B cell (primary cell): ENCODE results near the gene CCND3. TPM values are rescaled to one million over a fixed set of nuclear protein-coding genes. Genes with fewer than 3 reads are reported as not detected.

ENCODE experiments used
- ATAC-seq: fragments of 200-7000 bp; cut with Tn5 transposase; one replicate; pipeline ENCODE4 v1.10.0; 2021; ENCODE audit warnings: low read depth, mild to moderate bottlenecking, moderate number of reproducible peaks, moderate library complexity
- CTCF ChIA-PET: fragments of 350-600 bp; sonication (Branson Sonifier 250); formaldehyde crosslinking; loops from one replicate; lab custom pipeline; 2021; ENCODE audit warnings: antibody characterized with exemption, inconsistent platforms; lab: Charles Lee
- POLR2A ChIA-PET: fragments of 350-600 bp; sonication (Branson Sonifier 250); formaldehyde crosslinking; loops from one replicate; lab custom pipeline; 2021; ENCODE audit warnings: antibody characterized with exemption; lab: Charles Lee
- DNase-seq: peaks from one replicate; pipeline ENCODE4 v3.0.0; 2013
- H2AFZ ChIP-seq: 2 replicates; pipeline ENCODE4 v1.6.1; 2012; ENCODE audit warnings: mild to moderate bottlenecking, low read depth, low read length; ENCODE audit not compliant: insufficient read depth, poor library complexity, severe bottlenecking
- H3K27ac ChIP-seq, 2 donors: 1 replicate in 1 of 2; 2 replicates in 1 of 2; pipeline ENCODE4 v1.5.1; 2012 to 2013; ENCODE audit warnings: low read length in 2 of 2, mild to moderate bottlenecking in 2 of 2, moderate library complexity in 1 of 2
- H3K27me3 ChIP-seq, 4 experiments: fragments of 200-600 bp in 1 of 4; sonication (generic) in 1 of 4; replicated peaks in 1 of 4; 1 replicate in 2 of 4; 2 replicates in 2 of 4; pipeline versions ENCODE4 v1.6.1 to v1.7.0; 2013 to 2016; ENCODE audit warnings: low read length in 3 of 4, mild to moderate bottlenecking in 2 of 4, mixed read lengths in 1 of 4, moderate library complexity in 1 of 4; ENCODE audit not compliant: insufficient read depth in 4 of 4, control insufficient read depth in 3 of 4; ENCODE audit errors: control extremely low read depth in 1 of 4
- H3K36me3 ChIP-seq, 2 experiments: replicated peaks in 1 of 2; 1 replicate in 1 of 2; 2 replicates in 1 of 2; pipeline versions ENCODE4 v1.6.1 to v1.7.1; 2013; ENCODE audit warnings: low read length in 1 of 2; ENCODE audit not compliant: insufficient read depth in 2 of 2, control insufficient read depth in 1 of 2; ENCODE audit errors: control extremely low read depth in 1 of 2, extremely low read depth in 1 of 2
- H3K4me1 ChIP-seq, 2 donors: fragments of 200-600 bp in 1 of 2; sonication (generic) in 1 of 2; 1 replicate in 1 of 2; 2 replicates in 1 of 2; pipeline versions ENCODE4 v1.5.1 to v1.6.1; 2013 to 2017; ENCODE audit warnings: low read length in 2 of 2; ENCODE audit not compliant: control insufficient read depth in 2 of 2, insufficient read depth in 2 of 2
- H3K4me2 ChIP-seq: replicated peaks from 2 replicates; pipeline ENCODE3; 2012; ENCODE audit warnings: mild to moderate bottlenecking, low read depth, low read length; ENCODE audit not compliant: poor library complexity, severe bottlenecking
- H3K4me3 ChIP-seq, 5 experiments: fragments of 200-600 bp in 1 of 5; sonication (generic) in 1 of 5; 1 replicate in 3 of 5; 2 replicates in 2 of 5; pipeline versions ENCODE4 v1.5.1 to v1.7.0; 2011 to 2016; ENCODE audit warnings: low read length in 4 of 5, mild to moderate bottlenecking in 4 of 5, low read depth in 2 of 5, control low read depth in 1 of 5, moderate library complexity in 1 of 5; ENCODE audit not compliant: insufficient read depth in 1 of 5; ENCODE audit errors: control extremely low read depth in 1 of 5, extremely low read depth in 1 of 5
- H3K79me2 ChIP-seq: fragments of 200-600 bp; sonication (generic); one replicate; pipeline ENCODE4 v1.6.0; 2016; ENCODE audit warnings: low read length; ENCODE audit not compliant: control insufficient read depth, insufficient read depth
- H3K9ac ChIP-seq: fragments of 200-600 bp; sonication (generic); 2 replicates; pipeline ENCODE4 v1.6.1; 2017; ENCODE audit warnings: mild to moderate bottlenecking, low read length, moderate library complexity
- H3K9me3 ChIP-seq, 3 donors: one replicate each; pipeline versions ENCODE4 v1.6.1 to v1.7.1; 2013; ENCODE audit warnings: low read length in 2 of 3; ENCODE audit not compliant: control insufficient read depth in 2 of 3, insufficient read depth in 1 of 3; ENCODE audit errors: control extremely low read depth in 1 of 3
- H4K20me1 ChIP-seq: 2 replicates; pipeline ENCODE4 v1.6.0; 2012; ENCODE audit warnings: mild to moderate bottlenecking, low read length; ENCODE audit not compliant: insufficient read depth, control insufficient read depth, poor library complexity, severe bottlenecking
- H3K27ac Mint-ChIP-seq: one replicate; pipeline ENCODE4 v1.8.0; 2021; ENCODE audit warnings: mixed read lengths
- H3K27me3 Mint-ChIP-seq: one replicate; pipeline ENCODE4 v1.8.0; 2021; ENCODE audit warnings: mixed read lengths
- H3K4me1 Mint-ChIP-seq: one replicate; pipeline ENCODE4 v1.8.0; 2021; ENCODE audit warnings: mixed read lengths
- H3K4me3 Mint-ChIP-seq: one replicate; pipeline ENCODE4 v1.8.0; 2021; ENCODE audit warnings: mixed read lengths
- H3K9me3 Mint-ChIP-seq: one replicate; pipeline ENCODE4 v1.8.0; 2022; ENCODE audit warnings: mixed read lengths; ENCODE audit not compliant: insufficient read depth
- CTCF ChIP-seq: fragments of 200-600 bp; IDR thresholded peaks from one replicate; pipeline ENCODE4 v1.8.0; 2022; ENCODE audit warnings: antibody characterized with exemption, mild to moderate bottlenecking
- EZH2 ChIP-seq: IDR thresholded peaks from 2 replicates; pipeline ENCODE4 v1.6.1; 2012; ENCODE audit warnings: borderline replicate concordance, low read depth, mild to moderate bottlenecking, moderate library complexity, low read length; ENCODE audit not compliant: insufficient read depth, poor library complexity, severe bottlenecking
- WGBS: methylation state at CpG from one replicate; pipeline ENCODE4 v1.1.5; 2013; ENCODE audit warnings: missing lambda C conversion rate; ENCODE audit not compliant: insufficient coverage; 5-methylcytosine and 5-hydroxymethylcytosine counted together
- intact Hi-C: fragments of 100-400 bp; cut with micrococcal nuclease; formaldehyde crosslinking; loops from one replicate; pipeline ENCODE4 v1.10.0; 2022
- polyA plus RNA-seq: library from polyadenylated mRNA; depleted of rRNA; stranded (reverse); fragments of >200 nt; gene quantifications from 2 replicates; pipeline ENCODE4 v1.2.3, GENCODE V29; 2012
- total RNA-seq, 2 donors: library from RNA; stranded (reverse); fragments of 120-200 nt in 1 of 2; gene quantifications; 1 replicate in 1 of 2; 2 replicates in 1 of 2; pipeline versions ENCODE4 v1.2.3 to v1.2.4, GENCODE V29; 2013 to 2022

Gene CCND3
- total and polyA plus RNA-seq, 2 donors (not counting 1 experiment from before 2014, with no cell fraction given) = 136 to 298 TPM

GRCh38 chr6:41921712-41921998 lies 20.0 kb downstream of the CCND3 start:
- intact Hi-C loops = loop anchor here (1.0 to 2.0 kb wide), 9 partner anchors 20 to 1137 kb away; partner anchors contain the start of genes CCND3, KLC4, MRPL2 and NFYA
- Histone ChIP-seq H3K27ac (peak overlapping the region; percentile 91 to 96), H3K79me2 (peaks cover 77% of the 10 kb centered on the region), H3K27me3 (no peaks in the 10 kb centered on the region), H2AFZ (peak overlapping the region; percentile 98), H3K9me3 (no peaks in the 10 kb centered on the region), H3K9ac (peak overlapping the region; percentile 96), H3K4me3 (peak overlapping the region; percentile 67 to 99 (median 91)), H3K36me3 (peaks cover 0 to 11% of the 10 kb centered on the region in 2 experiments), H3K4me1 (peaks cover 26 to 29% of the 10 kb centered on the region in 2 donors), H3K4me2 (peak overlapping the region; percentile 93), H4K20me1 (peaks cover 3% of the 10 kb centered on the region)
- DNase-seq (no peak), ATAC-seq (peak; percentile 13)
- POLR2A ChIA-PET = interaction anchor here (0.5 to 1.7 kb wide), 7 partner anchors 26 to 860 kb away, joined by 3 to 13 read pairs (median 5); partner anchors contain the start of genes BICRAL, TAF8 and TOMM6
- H3K27ac Mint-ChIP-seq = peak overlapping the region; percentile 98
- no peaks in the 10 kb centered on the region for H3K27me3 Mint-ChIP-seq
- peak overlapping the region; percentile 98 for H3K4me3 Mint-ChIP-seq
- CTCF ChIA-PET = interaction anchor here (0.8 to 8.7 kb wide), 19 partner anchors 8 to 216 kb away, joined by 3 to 128 read pairs (median 6); partner anchors contain the start of genes CCND3, TAF8, TOMM6 and USP49
- H3K4me1 Mint-ChIP-seq = peaks cover 47% of the 10 kb centered on the region
- TF ChIP-seq CTCF (no peak), EZH2 (no peak)
- WGBS = 0% methylated on average over 18 of the region's 20 CpGs
- no peaks in the 10 kb centered on the region for H3K9me3 Mint-ChIP-seq
